HEK293 (cell line): ENCODE data around the gene TH.

Experiments used
- CTCF ChIA-PET: fragments of 350-600 bp; formaldehyde crosslinking; extraction: SDS; loops from one replicate; lab custom pipeline; 2021; ENCODE audit warnings: antibody characterized with exemption; lab: Yijun Ruan, JAX
- POLR2A ChIA-PET: fragments of 300-600 bp; formaldehyde crosslinking; extraction: SDS; loops from one replicate; lab custom pipeline; 2020; ENCODE audit warnings: antibody characterized with exemption, inconsistent platforms; lab: Yijun Ruan, JAX
- H3K27ac ChIP-seq: fragments of 200-500 bp; sonication (Bioruptor generic); 2 replicates; pipeline ENCODE4 v1.5.1; 2014; ENCODE audit warnings: low read depth, low read length, control low read depth, inconsistent platforms; ENCODE audit errors: extremely low read depth
- H3K36me3 ChIP-seq, 2 experiments: fragments of 200-500 bp in 1 of 2; sonication (Bioruptor generic) in 1 of 2; 1 replicate in 1 of 2; 2 replicates in 1 of 2; pipeline ENCODE4 v1.5.1; 2014 to 2017; ENCODE audit warnings: inconsistent platforms in 2 of 2, low read length in 2 of 2; ENCODE audit not compliant: control insufficient read depth in 2 of 2, insufficient read depth in 1 of 2
- H3K4me1 ChIP-seq: fragments of 200-500 bp; sonication (Bioruptor generic); 2 replicates; pipeline ENCODE4 v1.5.1; 2014; ENCODE audit warnings: mild to moderate bottlenecking, low read length, inconsistent platforms; ENCODE audit not compliant: control insufficient read depth, insufficient read depth
- H3K4me3 ChIP-seq: 2 replicates; pipeline ENCODE4 v1.5.1; 2011; ENCODE audit warnings: low read depth, mild to moderate bottlenecking, control low read depth, low read length, moderate library complexity
- H3K9me3 ChIP-seq: fragments of 200-500 bp; sonication (Bioruptor generic); 2 replicates; pipeline ENCODE4 v1.5.1; 2014; ENCODE audit warnings: low read depth, low read length, inconsistent platforms; ENCODE audit not compliant: control insufficient read depth, insufficient read depth
- BCL11A ChIP-seq: fragments of 450-650 bp; formaldehyde crosslinking; IDR thresholded peaks from 2 replicates; pipeline ENCODE4 v1.5.1; 2016; ENCODE audit warnings: low read depth, missing biosample characterization, missing genetic modification characterization
- CTCF ChIP-seq: fragments of 450-650 bp; formaldehyde crosslinking; IDR thresholded peaks from 2 replicates; pipeline ENCODE4 v1.5.1; 2016; ENCODE audit warnings: missing biosample characterization, missing genetic modification characterization
- FEZF1 ChIP-seq: fragments of 450-650 bp; formaldehyde crosslinking; IDR thresholded peaks from 2 replicates; pipeline ENCODE4 v1.5.1; 2016; ENCODE audit warnings: missing biosample characterization, missing genetic modification characterization
- MEIS1 ChIP-seq: sonication (generic); formaldehyde crosslinking; IDR thresholded peaks from 2 replicates; pipeline ENCODE4 v1.8.1; 2022; ENCODE audit warnings: missing genetic modification reagents, mild to moderate bottlenecking, borderline replicate concordance
- PRDM4 ChIP-seq: fragments of 450-650 bp; formaldehyde crosslinking; IDR thresholded peaks from 2 replicates; pipeline ENCODE4 v1.5.1; 2017; ENCODE audit warnings: missing biosample characterization, missing genetic modification characterization
- SCRT2 ChIP-seq: fragments of 450-650 bp; formaldehyde crosslinking; IDR thresholded peaks from 2 replicates; pipeline ENCODE4 v1.5.1; 2016; ENCODE audit warnings: missing biosample characterization, missing genetic modification characterization
- ZBTB10 ChIP-seq: fragments of 450-650 bp; formaldehyde crosslinking; IDR thresholded peaks from 2 replicates; pipeline ENCODE4 v1.5.1; 2016; ENCODE audit warnings: missing biosample characterization, missing genetic modification characterization
- ZBTB8A ChIP-seq: fragments of 450-650 bp; formaldehyde crosslinking; IDR thresholded peaks from 2 replicates; pipeline ENCODE4 v1.5.1; 2016; ENCODE audit warnings: missing biosample characterization, missing genetic modification characterization
- ZNF169 ChIP-seq: fragments of 450-650 bp; formaldehyde crosslinking; IDR thresholded peaks from 2 replicates; pipeline ENCODE4 v1.5.1; 2016; ENCODE audit warnings: missing biosample characterization, missing genetic modification characterization
- ZNF248 ChIP-seq: fragments of 450-650 bp; formaldehyde crosslinking; IDR thresholded peaks from 2 replicates; pipeline ENCODE4 v1.5.1; 2017; ENCODE audit warnings: missing biosample characterization, missing genetic modification characterization
- ZNF274 ChIP-seq, 2 experiments: fragments of 200-500 bp in 1 of 2; fragments of 450-650 bp in 1 of 2; sonication (Bioruptor generic) in 1 of 2; formaldehyde crosslinking in 1 of 2; IDR thresholded peaks; 2 replicates each; pipeline versions ENCODE4 v1.5.1 to v1.6.1; 2014 to 2016; ENCODE audit warnings: borderline replicate concordance in 1 of 2, inconsistent platforms in 1 of 2, low read length in 1 of 2, missing biosample characterization in 1 of 2, missing genetic modification characterization in 1 of 2
- ZNF341 ChIP-seq: fragments of 450-650 bp; formaldehyde crosslinking; IDR thresholded peaks from 2 replicates; pipeline ENCODE4; 2016; ENCODE audit warnings: low read depth, missing biosample characterization, missing genetic modification characterization
- ZNF426 ChIP-seq: fragments of 450-650 bp; formaldehyde crosslinking; IDR thresholded peaks from 2 replicates; pipeline ENCODE4 v1.5.1; 2017; ENCODE audit warnings: missing biosample characterization, missing genetic modification characterization, mild to moderate bottlenecking, inconsistent platforms, moderate library complexity
- ZNF48 ChIP-seq: fragments of 450-650 bp; formaldehyde crosslinking; IDR thresholded peaks from 2 replicates; pipeline ENCODE4 v1.5.1; 2016; ENCODE audit warnings: missing biosample characterization, missing genetic modification characterization
- ZNF548 ChIP-seq: fragments of 450-650 bp; formaldehyde crosslinking; IDR thresholded peaks from 2 replicates; pipeline ENCODE4 v1.5.1; 2016; ENCODE audit warnings: missing biosample characterization, missing genetic modification characterization
- ZNF580 ChIP-seq: fragments of 450-650 bp; formaldehyde crosslinking; IDR thresholded peaks from 2 replicates; pipeline ENCODE4 v1.5.1; 2016; ENCODE audit warnings: missing biosample characterization, missing genetic modification characterization
- ZNF621 ChIP-seq: fragments of 450-650 bp; formaldehyde crosslinking; IDR thresholded peaks from 2 replicates; pipeline ENCODE4 v1.5.1; 2017; ENCODE audit warnings: missing biosample characterization, missing genetic modification characterization
- ZSCAN5A ChIP-seq: fragments of 450-650 bp; formaldehyde crosslinking; IDR thresholded peaks from 2 replicates; pipeline ENCODE4 v1.5.1; 2016; ENCODE audit warnings: missing biosample characterization, missing genetic modification characterization
- TF ChIP-seq, protein P1 (sequence below): fragments of 450-650 bp; formaldehyde crosslinking; optimal IDR thresholded peaks from 2 replicates; pipeline ENCODE3; 2016; ENCODE audit warnings: missing biosample characterization, mild to moderate bottlenecking, missing genetic modification characterization
- TF ChIP-seq, protein P2 (sequence below): IDR thresholded peaks from 2 replicates; pipeline ENCODE4 v1.6.1; 2011; ENCODE audit warnings: mild to moderate bottlenecking, low read depth, low read length, borderline replicate concordance

Gene TH

GRCh38 chr11:2182075-2182474, 10.5 kb upstream of the TH start (continued):
- TF ChIP-seq ZBTB10 (tag by site-specific recombination) (no peak), ZNF248 (tag by site-specific recombination) (no peak), SCRT2 (tag by site-specific recombination) (no peak), CTCF (tag by site-specific recombination) (no peak), ZNF426 (tag by site-specific recombination) (no peak), ZNF274 (IDR thresholded peaks at IDR 0.05; ENCODE audit: low read length) (no peak), ZNF274 (tag by site-specific recombination; IDR thresholded peaks at IDR 0.05; ENCODE audit: borderline replicate concordance) (no peak), MEIS1 (CRISPR knock-in tag) (no peak), ZNF621 (no peak), BCL11A (tag by site-specific recombination) (no peak), ZSCAN5A (tag by site-specific recombination) (no peak), ZNF48 (tag by site-specific recombination) (no peak), ZBTB8A (tag by site-specific recombination) (no peak), ZNF548 (no peak)
- TF ChIP-seq, protein P1, sequence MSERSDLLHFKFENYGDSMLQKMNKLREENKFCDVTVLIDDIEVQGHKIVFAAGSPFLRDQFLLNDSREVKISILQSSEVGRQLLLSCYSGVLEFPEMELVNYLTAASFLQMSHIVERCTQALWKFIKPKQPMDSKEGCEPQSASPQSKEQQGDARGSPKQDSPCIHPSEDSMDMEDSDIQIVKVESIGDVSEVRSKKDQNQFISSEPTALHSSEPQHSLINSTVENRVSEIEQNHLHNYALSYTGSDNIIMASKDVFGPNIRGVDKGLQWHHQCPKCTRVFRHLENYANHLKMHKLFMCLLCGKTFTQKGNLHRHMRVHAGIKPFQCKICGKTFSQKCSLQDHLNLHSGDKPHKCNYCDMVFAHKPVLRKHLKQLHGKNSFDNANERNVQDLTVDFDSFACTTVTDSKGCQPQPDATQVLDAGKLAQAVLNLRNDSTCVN (tag by site-specific recombination): no peak
- TF ChIP-seq, protein P2, sequence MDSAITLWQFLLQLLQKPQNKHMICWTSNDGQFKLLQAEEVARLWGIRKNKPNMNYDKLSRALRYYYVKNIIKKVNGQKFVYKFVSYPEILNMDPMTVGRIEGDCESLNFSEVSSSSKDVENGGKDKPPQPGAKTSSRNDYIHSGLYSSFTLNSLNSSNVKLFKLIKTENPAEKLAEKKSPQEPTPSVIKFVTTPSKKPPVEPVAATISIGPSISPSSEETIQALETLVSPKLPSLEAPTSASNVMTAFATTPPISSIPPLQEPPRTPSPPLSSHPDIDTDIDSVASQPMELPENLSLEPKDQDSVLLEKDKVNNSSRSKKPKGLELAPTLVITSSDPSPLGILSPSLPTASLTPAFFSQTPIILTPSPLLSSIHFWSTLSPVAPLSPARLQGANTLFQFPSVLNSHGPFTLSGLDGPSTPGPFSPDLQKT: no peak

DNA sequence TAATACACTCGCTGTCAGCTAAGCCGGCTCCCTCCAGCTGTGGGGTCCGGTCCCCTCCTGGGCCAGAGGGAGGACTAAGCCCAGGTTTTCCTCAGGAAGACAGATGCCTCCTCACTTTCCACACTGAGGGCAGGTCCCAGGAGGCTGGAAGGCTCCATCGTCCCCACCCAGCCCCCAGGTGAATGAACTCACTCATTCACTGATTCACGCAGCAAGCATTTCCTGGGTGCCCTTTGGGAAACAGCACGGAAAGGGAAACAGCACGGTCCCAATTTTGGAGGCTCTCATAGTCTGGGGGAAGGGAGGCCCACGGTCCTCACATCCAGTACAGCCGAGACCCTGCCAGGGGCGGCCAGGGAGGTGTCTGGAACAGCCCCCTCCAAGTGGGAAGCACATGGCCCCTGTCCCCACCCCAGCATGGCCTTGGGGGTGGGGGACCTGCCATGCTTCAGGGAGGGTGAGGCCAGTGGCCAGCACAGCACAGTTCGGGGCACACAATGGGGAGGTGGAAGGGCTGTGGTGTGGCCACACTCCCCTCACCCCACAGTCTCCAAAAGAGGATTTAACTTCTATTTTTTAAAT, 9.3 kb upstream of the TH start:
- Histone ChIP-seq H3K27ac (no peak overlapping the region), H3K9me3 (no peaks in the 10 kb centered on the region), H3K4me1 (no peaks in the 10 kb centered on the region), H3K4me3 (no peak overlapping the region), H3K36me3 (no peaks in the 10 kb centered on the region)
- CTCF ChIA-PET: interaction anchor here (1.3 kb wide), 1 partner anchor 240 kb away, joined by 3 read pairs; no protein-coding TSS in a partner anchor
- POLR2A ChIA-PET: no interaction called here
- TF ChIP-seq PRDM4 (no peak), ZNF341 (tag by site-specific recombination) (peak; percentile 78), ZNF580 (tag by site-specific recombination) (no peak), ZNF169 (tag by site-specific recombination) (no peak), FEZF1 (tag by site-specific recombination) (no peak)
